H9 (cell line): ENCODE data around the gene TMTC3. TPM values are rescaled to one million over a fixed set of nuclear protein-coding genes. Genes with fewer than 3 reads are reported as not detected.

ENCODE experiments used
- DNase-seq: peaks from one replicate; pipeline ENCODE4 v3.0.0-alpha.2; 2017
- H2AFZ ChIP-seq: one replicate; pipeline ENCODE4 v1.6.1; 2013; ENCODE audit warnings: mild to moderate bottlenecking, low read length, control low read depth, moderate library complexity
- H2AK5ac ChIP-seq: 2 replicates; pipeline ENCODE4 v1.6.1; 2013; ENCODE audit warnings: low read length, control low read depth, mixed read lengths; ENCODE audit not compliant: insufficient read length
- H2BK120ac ChIP-seq: one replicate; pipeline ENCODE4 v1.6.1; 2013; ENCODE audit warnings: low read depth, mild to moderate bottlenecking, low read length, control low read depth, inconsistent platforms; ENCODE audit not compliant: poor library complexity, severe bottlenecking
- H2BK12ac ChIP-seq: 2 replicates; pipeline ENCODE4 v1.6.1; 2013; ENCODE audit warnings: low read length, control low read depth, mixed read lengths, low read depth; ENCODE audit not compliant: insufficient read length
- H2BK15ac ChIP-seq: 2 replicates; pipeline ENCODE4 v1.6.1; 2013; ENCODE audit warnings: low read depth, low read length, control low read depth
- H2BK20ac ChIP-seq: one replicate; pipeline ENCODE4 v1.6.1; 2013; ENCODE audit warnings: low read depth, mild to moderate bottlenecking, low read length, control low read depth, inconsistent platforms; ENCODE audit not compliant: poor library complexity, severe bottlenecking
- H2BK5ac ChIP-seq: 2 replicates; pipeline ENCODE4 v1.6.1; 2013; ENCODE audit warnings: low read length, control low read depth, mixed read lengths; ENCODE audit not compliant: insufficient read length
- H3K14ac ChIP-seq: 2 replicates; pipeline ENCODE4 v1.6.1; 2013; ENCODE audit warnings: low read length, control low read depth; ENCODE audit not compliant: insufficient read depth
- H3K18ac ChIP-seq: 2 replicates; pipeline ENCODE4 v1.6.1; 2013; ENCODE audit warnings: low read depth, mild to moderate bottlenecking, mixed read lengths, low read length, control low read depth; ENCODE audit not compliant: insufficient read length
- H3K23ac ChIP-seq: 2 replicates; pipeline ENCODE4 v1.6.1; 2013; ENCODE audit warnings: low read length, control low read depth, mixed read lengths, low read depth; ENCODE audit not compliant: insufficient read length
- H3K23me2 ChIP-seq: 2 replicates; pipeline ENCODE4 v1.6.1; 2013; ENCODE audit warnings: low read depth, mild to moderate bottlenecking, mixed read lengths, low read length, control low read depth; ENCODE audit not compliant: insufficient read length, poor library complexity, severe bottlenecking
- H3K27ac ChIP-seq: 2 replicates; pipeline ENCODE4 v1.5.1; 2013; ENCODE audit warnings: low read length, control low read depth, mixed read lengths, low read depth; ENCODE audit not compliant: insufficient read length
- H3K27me3 ChIP-seq: 2 replicates; pipeline ENCODE4 v1.6.1; 2013; ENCODE audit warnings: low read length, control low read depth, inconsistent platforms; ENCODE audit not compliant: insufficient read depth
- H3K4ac ChIP-seq: 2 replicates; pipeline ENCODE4 v1.6.1; 2013; ENCODE audit warnings: low read depth, mild to moderate bottlenecking, control low read depth, inconsistent platforms, low read length, moderate library complexity
- H3K4me1 ChIP-seq: 2 replicates; pipeline ENCODE4 v1.6.1; 2013; ENCODE audit warnings: low read length, control low read depth, inconsistent platforms; ENCODE audit not compliant: insufficient read depth
- H3K4me2 ChIP-seq: 2 replicates; pipeline ENCODE4 v1.6.1; 2013; ENCODE audit warnings: low read length, control low read depth, mixed read lengths; ENCODE audit not compliant: insufficient read length, insufficient read depth
- H3K56ac ChIP-seq: 2 replicates; pipeline ENCODE4 v1.6.1; 2013; ENCODE audit warnings: low read depth, mild to moderate bottlenecking, mixed read lengths, low read length, control low read depth; ENCODE audit not compliant: insufficient read length
- H3K79me1 ChIP-seq: 2 replicates; pipeline ENCODE4 v1.6.1; 2013; ENCODE audit warnings: low read depth, mild to moderate bottlenecking, moderate library complexity, low read length, control low read depth, inconsistent platforms; ENCODE audit not compliant: insufficient read depth, poor library complexity, severe bottlenecking
- H3K79me2 ChIP-seq: 2 replicates; pipeline ENCODE4 v1.6.1; 2013; ENCODE audit warnings: low read length, control low read depth, inconsistent platforms; ENCODE audit not compliant: insufficient read depth
- H3K9ac ChIP-seq: 2 replicates; pipeline ENCODE4 v1.6.1; 2013; ENCODE audit warnings: low read length, control low read depth, mixed read lengths; ENCODE audit not compliant: insufficient read length; ENCODE audit errors: extremely low read depth
- H3K9me3 ChIP-seq: one replicate; pipeline ENCODE4 v1.6.1; 2013; ENCODE audit warnings: low read depth, low read length, inconsistent platforms; ENCODE audit not compliant: control insufficient read depth
- H3T11ph ChIP-seq: one replicate; pipeline ENCODE4 v1.6.1; 2013; ENCODE audit warnings: mild to moderate bottlenecking, low read length, control low read depth, inconsistent platforms
- H4K20me1 ChIP-seq: one replicate; pipeline ENCODE4 v1.6.1; 2013; ENCODE audit not compliant: control insufficient read depth, insufficient read length, insufficient read depth
- H4K5ac ChIP-seq: 2 replicates; pipeline ENCODE4 v1.6.1; 2013; ENCODE audit warnings: low read depth, mild to moderate bottlenecking, mixed read lengths, low read length, control low read depth; ENCODE audit not compliant: insufficient read length
- H4K8ac ChIP-seq: replicated peaks from 2 replicates; pipeline ENCODE4 v1.6.1; 2013; ENCODE audit warnings: low read length, control low read depth, mixed read lengths, low read depth; ENCODE audit not compliant: insufficient read length
- H4K91ac ChIP-seq: 2 replicates; pipeline ENCODE4 v1.6.1; 2013; ENCODE audit warnings: low read depth, mild to moderate bottlenecking, moderate library complexity, mixed read lengths, low read length, control low read depth; ENCODE audit not compliant: insufficient read length
- H3K27ac Mint-ChIP-seq, 3 experiments: 2 replicates in 2 of 3; 3 replicates in 1 of 3; pipeline ENCODE4 v1.8.0; 2020 to 2021; ENCODE audit warnings: mixed read lengths in 3 of 3, mild to moderate bottlenecking in 1 of 3, moderate library complexity in 1 of 3
- H3K27me3 Mint-ChIP-seq: 2 replicates; pipeline ENCODE4 v1.8.0; 2021; ENCODE audit warnings: low read depth, mild to moderate bottlenecking, moderate library complexity, mixed read lengths
- H3K36me3 Mint-ChIP-seq, 3 experiments: 2 replicates in 2 of 3; 3 replicates in 1 of 3; pipeline ENCODE4 v1.8.0; 2020 to 2021; ENCODE audit warnings: low read depth in 3 of 3, mixed read lengths in 3 of 3; ENCODE audit not compliant: insufficient read depth in 1 of 3
- H3K4me1 Mint-ChIP-seq, 2 experiments: 2 replicates each; pipeline ENCODE4 v1.8.0; 2020; ENCODE audit warnings: mixed read lengths in 2 of 2
- H3K4me3 Mint-ChIP-seq, 2 experiments: 2 replicates in 1 of 2; 3 replicates in 1 of 2; pipeline ENCODE4 v1.8.0; 2020 to 2021; ENCODE audit warnings: mild to moderate bottlenecking in 2 of 2, mixed read lengths in 2 of 2, moderate library complexity in 1 of 2
- H3K9me3 Mint-ChIP-seq, 2 experiments: 2 replicates in 1 of 2; 3 replicates in 1 of 2; pipeline ENCODE4 v1.8.0; 2020; ENCODE audit warnings: mild to moderate bottlenecking in 2 of 2, mixed read lengths in 2 of 2, moderate library complexity in 1 of 2
- WGBS: extraction: QIAGEN DNeasy Blood & Tissue Kit; methylation state at CpG from one replicate; pipeline ENCODE4 v1.1.7; 2013; ENCODE audit warnings: missing lambda C conversion rate, low lambda C conversion rate, mixed read lengths; ENCODE audit not compliant: insufficient read length; ENCODE audit errors: extremely low coverage; 5-methylcytosine and 5-hydroxymethylcytosine counted together
- total RNA-seq: library from RNA; stranded (reverse); gene quantifications from 2 replicates; pipeline ENCODE4 v1.2.1, GENCODE V29; 2021
- TF ChIP-seq, protein P1 (sequence below): fragments of 200-600 bp; sonication (generic); conservative IDR thresholded peaks from 3 replicates; pipeline ENCODE4 v1.8.0; 2021; ENCODE audit warnings: antibody characterized with exemption, mild to moderate bottlenecking

Gene TMTC3
- total RNA-seq, 1 experiment from 2014 or later, result 37.7 TPM

- H3K9ac ChIP-seq, result no peak overlapping the region
- TF ChIP-seq, protein P1, sequence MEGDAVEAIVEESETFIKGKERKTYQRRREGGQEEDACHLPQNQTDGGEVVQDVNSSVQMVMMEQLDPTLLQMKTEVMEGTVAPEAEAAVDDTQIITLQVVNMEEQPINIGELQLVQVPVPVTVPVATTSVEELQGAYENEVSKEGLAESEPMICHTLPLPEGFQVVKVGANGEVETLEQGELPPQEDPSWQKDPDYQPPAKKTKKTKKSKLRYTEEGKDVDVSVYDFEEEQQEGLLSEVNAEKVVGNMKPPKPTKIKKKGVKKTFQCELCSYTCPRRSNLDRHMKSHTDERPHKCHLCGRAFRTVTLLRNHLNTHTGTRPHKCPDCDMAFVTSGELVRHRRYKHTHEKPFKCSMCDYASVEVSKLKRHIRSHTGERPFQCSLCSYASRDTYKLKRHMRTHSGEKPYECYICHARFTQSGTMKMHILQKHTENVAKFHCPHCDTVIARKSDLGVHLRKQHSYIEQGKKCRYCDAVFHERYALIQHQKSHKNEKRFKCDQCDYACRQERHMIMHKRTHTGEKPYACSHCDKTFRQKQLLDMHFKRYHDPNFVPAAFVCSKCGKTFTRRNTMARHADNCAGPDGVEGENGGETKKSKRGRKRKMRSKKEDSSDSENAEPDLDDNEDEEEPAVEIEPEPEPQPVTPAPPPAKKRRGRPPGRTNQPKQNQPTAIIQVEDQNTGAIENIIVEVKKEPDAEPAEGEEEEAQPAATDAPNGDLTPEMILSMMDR, result no peak
- H3K9me3 Mint-ChIP-seq, result no peaks in the 10 kb centered on the region
- peak overlapping the region; percentile 11 for H3K4me2 ChIP-seq
- no peak overlapping the region for H2BK12ac ChIP-seq
- peak overlapping the region in 2 of 3 experiments; percentile 63 to 65; a peak in 4 of 7 replicates for H3K27ac Mint-ChIP-seq
- H2BK120ac ChIP-seq, result no peak overlapping the region
- no peak overlapping the region for H2BK20ac ChIP-seq
- no peak overlapping the region for H4K5ac ChIP-seq
- no peaks in the 10 kb centered on the region for H3K9me3 ChIP-seq
- no peak overlapping the region for H3K23ac ChIP-seq
- H3K27me3 Mint-ChIP-seq, result no peaks in the 10 kb centered on the region
- H3K36me3 Mint-ChIP-seq, result no peaks in the 10 kb centered on the region
- peaks cover 5% of the 10 kb centered on the region; the same call in 1 of the 2 replicates for H3K4me1 ChIP-seq
- no peak overlapping the region for H3K18ac ChIP-seq
- no peak overlapping the region for H2BK15ac ChIP-seq
- no peaks in the 10 kb centered on the region for H3K23me2 ChIP-seq
- H3K56ac ChIP-seq, result no peak overlapping the region
- no peak overlapping the region for H2AFZ ChIP-seq
- no peaks in the 10 kb centered on the region for H3K27me3 ChIP-seq
- H3K79me1 ChIP-seq, result no peaks in the 10 kb centered on the region
- H3K27ac ChIP-seq, result no peak overlapping the region
- H3K14ac ChIP-seq, result no peak overlapping the region
- H4K91ac ChIP-seq, result no peak overlapping the region
- H4K20me1 ChIP-seq, result no peaks in the 10 kb centered on the region
- DNase-seq, result no peak
- H2BK5ac ChIP-seq, result no peak overlapping the region
- H3K4me1 Mint-ChIP-seq, result peaks cover 36 to 37% of the 10 kb centered on the region in 2 experiments
- H3K79me2 ChIP-seq, result peaks cover 5% of the 10 kb centered on the region; the same call in 1 of the 2 replicates
- no peak overlapping the region for H3T11ph ChIP-seq
- no peak overlapping the region for H2AK5ac ChIP-seq
- H3K4ac ChIP-seq, result no peak overlapping the region
- no CpG with 5 or more reads among the region's 5 CpGs for WGBS
- H4K8ac ChIP-seq, result no peak overlapping the region
- H3K4me3 Mint-ChIP-seq, result peak overlapping the region; percentile 88 to 97
Observed at GRCh38 chr12:88144037-88144436, 1.9 kb downstream of the TMTC3 start.
